Hematopoietic multipotent progenitor cell treated with erythropoietin and hydrocortisone succinate and interleukin-3 and kit ligand, for 8 days (in vitro differentiated cells): ENCODE results near the gene PSD.
"Not testable (repeated sequence)": the region's sequence is repeated elsewhere in the genome, so short reads cannot be mapped to it uniquely, and the experiment has no call there.

ENCODE experiments used
- DNase-seq: peaks from one replicate; pipeline ENCODE4 v3.0.0-alpha.2; 2015

PSD gene

DNA sequence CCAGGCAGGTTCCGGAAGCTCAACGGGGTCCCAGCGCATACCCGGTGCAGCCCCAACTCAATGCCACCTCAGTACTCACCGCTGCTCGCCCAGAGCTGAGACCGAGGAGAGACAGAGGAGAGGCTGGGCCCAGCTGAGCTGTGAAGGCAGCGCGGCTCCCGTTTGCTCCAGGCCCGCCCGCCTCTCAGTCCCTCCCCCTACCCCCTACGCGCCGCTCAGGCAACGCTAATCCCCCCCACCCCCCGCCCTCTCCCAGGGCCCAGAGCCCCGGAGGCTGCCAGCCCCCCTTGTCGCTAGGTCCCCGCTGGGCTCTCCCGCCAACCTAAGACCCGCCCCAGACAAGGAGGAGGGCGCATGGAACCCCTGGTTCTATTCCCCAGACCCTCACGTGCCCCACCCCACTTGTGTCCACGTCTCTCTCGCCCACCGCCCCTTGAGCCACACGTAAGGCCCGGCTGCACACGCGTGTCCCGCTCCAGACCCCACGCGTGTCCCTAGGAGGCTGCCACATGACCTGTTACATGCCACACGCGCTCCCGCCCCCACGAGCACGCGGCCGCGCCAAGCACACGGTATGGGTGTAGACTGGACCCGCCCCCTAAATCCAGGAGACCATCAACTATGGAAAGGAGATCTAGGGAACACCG, at the start of gene PSD:
Gene PSD (minus strand): TSS at position 164 of the 647 bp plus-strand sequence. CDS start 1,747 bp downstream, outside the sequence.
- no peak for DNase-seq

DNA sequence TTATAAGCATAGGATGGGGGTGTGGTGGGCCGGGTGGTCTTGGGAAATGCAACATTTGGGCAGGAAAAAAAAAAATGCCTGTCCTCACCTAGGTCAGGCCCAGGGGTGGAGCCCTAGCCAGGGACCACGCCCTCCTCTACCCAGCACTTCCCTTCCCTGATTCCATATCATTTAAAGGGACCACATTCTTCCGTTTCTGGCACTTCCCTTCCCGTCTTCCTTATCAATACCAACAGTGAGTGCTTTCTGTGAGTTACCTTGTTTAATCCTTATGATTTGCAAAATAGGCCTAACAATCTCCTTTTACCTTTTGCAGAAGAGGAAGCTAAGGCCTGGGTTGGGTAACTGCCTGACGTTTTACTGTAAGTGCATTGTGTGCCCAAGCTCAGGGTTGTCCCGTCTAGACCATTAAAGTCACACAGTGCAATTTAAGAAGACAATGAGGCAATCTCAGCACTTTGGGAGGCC, 49.4 kb upstream of the PSD start:
- peak; percentile 51 for DNase-seq

DNA sequence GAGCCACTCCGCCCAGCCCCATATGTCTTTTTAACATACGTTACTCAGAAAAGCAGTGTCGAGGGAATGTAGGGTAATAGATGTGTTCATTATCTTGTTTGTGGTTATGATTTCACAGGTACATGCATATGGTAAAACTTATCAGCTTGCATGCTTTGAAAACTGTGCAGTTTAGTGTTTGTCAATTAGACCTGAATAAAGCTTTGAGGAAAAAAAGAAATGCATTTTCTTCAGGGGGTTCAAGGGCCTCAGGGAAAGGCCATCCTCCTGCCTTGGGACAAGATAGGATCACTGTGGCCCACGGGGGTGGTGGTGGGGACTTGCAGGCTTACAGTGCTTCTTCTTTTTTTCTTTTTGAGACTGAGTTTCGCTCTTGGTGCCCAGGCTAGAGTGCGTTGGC, 48.7 kb upstream of the PSD start:
- no peak for DNase-seq

DNA sequence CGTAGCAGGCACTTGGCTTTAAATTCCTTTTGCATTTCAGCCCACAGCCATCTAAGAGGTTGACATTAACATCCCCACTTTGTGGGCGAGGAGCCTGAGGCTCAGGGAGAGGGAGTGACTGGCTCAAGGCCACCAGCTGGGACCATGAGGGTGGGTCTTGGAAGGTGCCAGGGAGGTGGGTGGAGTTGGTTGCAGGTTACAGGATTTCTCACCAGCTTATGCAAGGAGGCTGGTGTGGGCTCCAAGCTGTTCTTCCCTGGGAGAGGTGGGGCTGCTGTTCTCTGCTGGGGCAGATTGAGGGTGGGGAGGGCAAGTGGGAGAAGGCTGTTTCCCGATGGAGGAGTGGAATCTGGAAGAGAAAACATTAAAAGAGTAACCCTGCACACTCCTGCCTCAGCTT, 46.9 kb upstream of the PSD start:
- DNase-seq: no peak

DNA sequence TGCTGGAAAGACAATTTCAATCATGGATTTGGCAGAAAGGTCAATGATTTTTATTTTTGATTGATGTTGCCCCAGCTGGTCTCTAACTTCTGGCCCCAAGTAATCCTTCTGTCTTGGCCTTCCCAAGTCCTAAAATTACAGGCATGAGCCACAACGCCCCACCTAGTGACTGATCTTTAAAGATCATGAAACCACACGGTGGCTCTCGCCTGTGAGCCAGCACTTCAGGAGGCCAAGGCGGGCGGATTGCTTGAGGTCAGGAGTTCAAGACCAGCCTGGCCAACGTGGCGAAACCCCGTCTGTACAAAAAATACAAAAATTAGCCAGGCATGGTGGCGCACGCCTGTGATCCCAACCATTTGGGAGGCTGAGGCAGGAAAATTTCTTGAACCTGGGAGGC, 45.4 kb upstream of the PSD start:
- DNase-seq: no peak

DNA sequence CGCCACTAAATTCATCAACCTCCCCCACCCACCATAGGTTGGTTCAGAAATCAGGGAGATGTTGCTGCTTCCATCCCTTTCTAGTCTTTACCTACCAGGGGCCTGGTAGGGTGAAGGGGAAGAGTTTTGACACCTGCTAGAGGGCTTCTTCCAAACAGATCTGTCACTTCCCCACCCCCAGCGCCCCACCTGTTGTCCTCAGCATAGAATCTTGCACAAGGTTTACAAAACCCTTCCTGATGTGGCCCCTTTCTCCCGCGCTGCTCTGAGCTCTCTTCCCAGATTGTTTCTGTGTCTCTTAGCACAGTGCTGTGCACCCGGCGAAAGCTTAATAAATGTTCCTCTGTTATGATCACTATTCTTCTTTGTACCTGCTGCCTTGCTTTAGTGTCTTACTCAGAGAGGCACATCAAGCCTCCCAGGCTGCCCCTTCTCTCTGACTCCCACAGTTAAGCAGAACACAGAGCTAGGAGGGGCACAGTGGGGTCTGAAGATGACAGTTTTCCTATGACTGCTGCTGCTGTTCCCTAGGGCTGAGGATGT, 44.0 kb upstream of the PSD start:
- DNase-seq: no peak

DNA sequence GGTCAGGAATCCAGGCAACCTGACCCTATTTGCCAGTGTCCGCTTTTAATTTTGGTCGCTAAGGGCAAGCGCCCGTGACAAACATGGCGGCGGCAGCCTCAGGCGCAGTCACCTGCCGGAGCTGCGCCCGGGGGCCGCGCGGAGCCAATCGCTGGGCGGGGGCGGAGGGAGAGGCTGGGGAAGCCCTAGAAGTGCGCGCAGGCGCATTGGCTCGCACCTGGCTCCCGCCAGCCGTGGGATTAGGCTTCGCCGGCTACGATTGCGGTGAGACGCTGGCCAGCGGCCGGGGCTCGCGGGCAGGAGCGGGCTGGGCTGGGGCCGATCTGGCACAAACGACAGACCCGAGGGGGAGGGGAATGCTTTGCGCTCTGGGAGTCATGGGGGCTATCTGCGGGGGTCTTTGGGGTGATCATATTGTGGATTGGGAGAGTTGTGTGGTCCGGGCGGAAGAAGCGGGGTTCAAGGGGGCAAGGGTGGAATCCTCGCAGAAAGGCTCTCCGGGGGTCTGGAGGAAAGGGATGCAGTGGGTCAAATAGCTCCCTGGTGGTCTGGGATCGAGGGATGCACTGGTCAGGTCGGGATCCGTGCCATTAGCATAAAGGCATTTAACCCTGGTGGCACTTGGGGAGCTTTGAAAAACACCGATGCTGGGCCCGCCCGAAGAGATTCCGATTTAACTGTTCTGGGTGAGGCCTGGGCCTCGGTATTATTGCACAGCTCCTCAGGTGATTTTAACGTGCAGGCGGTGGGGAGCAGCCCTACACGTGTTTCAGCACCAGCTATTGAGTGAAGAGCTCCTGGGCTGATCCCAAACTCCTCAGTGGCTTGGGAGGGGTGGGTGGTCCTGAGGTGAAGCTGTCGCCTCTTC, 42.8 kb upstream of the PSD start:
- DNase-seq: peak; percentile 92

DNA sequence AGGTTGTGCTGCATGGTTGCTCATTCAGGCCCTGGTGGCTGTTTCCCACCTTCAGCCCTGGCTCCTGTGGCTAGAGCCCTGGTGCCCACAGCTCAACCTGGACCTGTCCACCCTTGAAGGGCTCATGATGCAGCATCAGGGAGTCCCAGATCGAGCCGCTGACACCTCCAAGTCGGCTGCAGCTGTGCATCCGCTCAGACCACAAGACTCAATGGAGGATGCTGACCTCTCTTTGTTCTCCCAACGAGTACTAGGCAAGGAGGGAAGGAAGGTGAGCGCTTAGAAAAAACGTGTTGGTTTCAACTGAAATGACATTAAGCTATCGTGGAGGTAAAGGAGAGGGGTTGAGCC, 42.2 kb upstream of the PSD start:
- DNase-seq: no peak

DNA sequence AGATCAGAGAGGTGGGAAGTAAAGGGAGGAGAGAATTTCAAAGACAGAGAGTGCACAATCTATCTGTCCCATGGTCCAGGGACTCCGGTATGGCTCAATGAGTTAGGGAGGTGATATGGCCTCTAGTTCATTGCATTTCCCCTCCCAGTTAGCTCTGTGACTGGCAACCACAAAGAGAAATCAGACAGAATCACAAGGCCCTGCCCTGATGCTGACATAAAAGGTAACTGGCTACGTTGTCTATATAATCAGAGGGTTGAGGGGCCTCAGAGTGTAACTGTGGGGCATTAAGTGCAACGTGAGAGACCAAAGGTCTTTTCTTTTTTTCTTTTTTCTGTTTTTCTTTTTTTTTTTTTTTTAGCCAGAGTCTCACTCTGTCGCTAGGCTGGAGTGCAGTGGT, 40.1 kb upstream of the PSD start:
- DNase-seq: no peak

DNA sequence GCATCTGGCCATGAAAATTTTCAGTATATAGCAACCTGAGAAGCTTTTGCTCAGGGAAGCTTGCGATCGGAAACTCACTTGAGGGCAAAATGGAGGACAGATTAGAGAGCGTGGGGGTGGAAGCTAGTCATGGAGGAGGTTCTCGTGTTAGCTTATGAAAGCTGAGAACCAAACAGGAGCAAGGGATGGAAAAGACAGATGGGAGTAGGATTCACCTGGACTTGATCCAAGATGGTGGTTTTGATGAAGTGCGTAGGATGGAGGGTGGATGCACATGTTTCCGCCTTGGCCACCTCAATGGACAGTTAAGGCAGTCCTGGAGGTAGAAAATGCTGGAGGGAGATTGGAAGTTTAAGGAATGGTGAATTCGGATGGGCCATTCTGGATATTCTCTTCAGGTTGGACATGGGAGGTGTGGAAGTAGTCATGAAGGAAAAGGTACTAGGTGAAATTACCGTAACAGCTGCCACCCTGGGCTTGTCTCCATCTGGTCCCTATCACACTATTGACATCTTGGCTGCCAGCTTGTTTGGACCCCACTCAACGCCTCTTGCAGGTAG, 39.1 kb upstream of the PSD start:
- DNase-seq: no peak

DNA sequence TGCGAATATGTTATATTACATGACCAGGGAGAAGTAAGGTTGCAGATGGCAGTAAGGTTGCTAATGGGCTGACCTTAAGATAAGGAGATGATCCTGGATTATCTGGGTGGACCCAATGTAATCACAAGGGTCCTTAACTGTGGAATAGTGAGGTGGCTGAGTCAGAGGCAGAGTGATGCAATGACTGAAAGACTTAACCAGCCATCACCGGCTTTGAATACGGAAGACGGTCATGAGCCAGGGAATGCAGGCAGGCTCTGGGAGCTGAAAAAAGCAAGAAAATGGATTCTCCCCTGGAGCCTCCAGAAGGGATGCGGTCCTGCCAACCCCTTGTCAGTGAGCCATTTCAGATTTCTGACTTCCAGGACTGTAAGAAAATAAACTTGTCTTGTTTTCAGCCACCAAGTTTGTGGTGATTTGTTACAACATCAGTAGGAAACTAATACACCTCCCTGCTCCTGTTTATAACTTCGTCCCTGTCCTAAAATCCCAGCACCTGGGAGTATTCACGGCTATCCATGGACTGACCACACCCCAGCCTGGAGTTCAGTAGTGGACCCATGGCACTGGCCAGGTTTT, 37.4 kb upstream of the PSD start:
- DNase-seq: no peak

DNA sequence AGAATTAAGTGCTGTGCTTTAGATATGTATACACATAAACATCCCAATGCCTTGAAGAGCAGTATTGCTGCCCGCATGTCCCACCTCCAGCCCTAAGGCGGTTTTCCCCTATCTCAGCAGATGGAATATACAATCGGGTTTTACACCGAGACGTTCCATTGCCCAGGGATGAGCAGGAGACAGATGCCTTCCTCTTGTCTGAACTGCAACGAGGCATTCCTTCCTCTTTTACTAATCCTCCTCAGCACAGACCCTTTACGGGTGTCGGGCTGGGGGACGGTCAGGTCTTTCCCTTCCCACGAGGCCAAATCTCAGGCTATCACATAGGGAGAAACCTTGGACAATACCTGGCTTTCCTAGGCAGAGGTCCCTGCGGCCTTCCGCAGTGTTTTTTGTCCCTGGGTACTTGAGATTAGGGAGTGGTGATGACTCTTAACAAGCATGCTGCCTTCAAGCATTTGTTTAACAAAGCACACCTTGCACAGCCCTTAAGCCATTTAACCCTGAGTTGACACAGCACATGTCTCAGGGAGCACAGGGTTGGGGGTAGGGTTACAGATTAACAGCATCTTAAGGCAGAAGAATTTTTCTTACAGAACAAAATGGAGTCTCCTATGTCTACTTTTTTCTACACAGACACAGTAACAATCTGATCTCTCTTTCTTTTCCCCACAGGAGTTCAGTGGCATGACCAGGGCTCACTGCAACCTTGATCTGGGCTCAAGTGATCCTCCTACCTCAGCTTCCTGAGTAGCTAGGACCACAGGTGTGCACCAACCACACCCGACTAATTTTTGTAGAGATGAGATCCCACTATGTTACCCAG, 36.3 kb upstream of the PSD start:
- not testable (repeated sequence) for DNase-seq

DNA sequence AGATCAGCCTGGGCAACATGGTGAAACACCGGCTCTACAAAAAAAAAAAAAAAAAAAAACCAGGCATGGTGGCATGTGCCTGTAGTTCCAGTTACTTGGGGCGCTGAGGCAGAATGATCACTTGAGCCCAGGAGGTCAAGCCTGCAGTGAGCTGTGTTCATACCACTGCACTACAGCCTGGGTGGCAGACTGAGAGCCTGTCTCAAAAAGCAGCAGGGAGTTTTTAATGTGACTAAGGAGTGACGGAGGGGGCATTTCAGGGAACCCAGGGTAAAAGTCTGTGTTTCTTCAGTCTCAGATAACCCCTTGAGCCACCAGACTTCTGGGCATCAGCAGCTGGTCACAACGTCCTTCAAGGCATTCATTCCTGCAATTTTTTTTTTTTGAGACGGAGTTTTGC, 34.9 kb upstream of the PSD start:
- DNase-seq: no peak

DNA sequence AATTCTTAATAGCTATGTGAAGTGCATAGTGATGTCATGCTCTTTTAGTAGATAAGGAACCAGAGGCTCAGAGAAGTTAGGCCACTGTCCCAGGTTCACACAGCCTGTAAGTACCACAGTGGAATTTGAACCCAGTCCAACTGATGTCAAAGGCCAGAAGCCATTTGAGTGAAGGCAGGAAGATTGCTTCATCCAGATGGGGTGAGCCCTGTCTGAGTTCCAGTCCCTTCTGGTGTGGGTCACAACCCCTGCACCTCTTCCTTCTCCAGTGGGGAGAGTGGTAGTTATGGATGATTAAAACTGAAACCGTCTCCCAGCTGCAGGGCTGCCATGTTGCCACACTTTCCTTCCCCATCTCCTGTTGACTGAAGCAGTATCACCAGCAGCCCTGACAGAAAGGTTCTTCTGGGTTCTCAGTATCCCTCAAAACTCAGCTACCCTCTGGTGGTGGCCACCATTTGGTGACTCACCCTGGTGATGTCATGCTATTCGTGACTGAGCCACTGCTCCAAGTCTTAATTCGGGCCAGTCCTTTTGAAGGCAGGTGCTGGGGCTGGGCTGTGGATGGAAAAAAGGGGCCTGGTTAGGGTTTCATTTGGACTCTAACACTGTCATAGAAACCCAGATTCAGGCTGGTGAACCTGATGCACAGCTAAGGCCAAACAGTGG, 34.2 kb upstream of the PSD start:
- peak; percentile 41 for DNase-seq

DNA sequence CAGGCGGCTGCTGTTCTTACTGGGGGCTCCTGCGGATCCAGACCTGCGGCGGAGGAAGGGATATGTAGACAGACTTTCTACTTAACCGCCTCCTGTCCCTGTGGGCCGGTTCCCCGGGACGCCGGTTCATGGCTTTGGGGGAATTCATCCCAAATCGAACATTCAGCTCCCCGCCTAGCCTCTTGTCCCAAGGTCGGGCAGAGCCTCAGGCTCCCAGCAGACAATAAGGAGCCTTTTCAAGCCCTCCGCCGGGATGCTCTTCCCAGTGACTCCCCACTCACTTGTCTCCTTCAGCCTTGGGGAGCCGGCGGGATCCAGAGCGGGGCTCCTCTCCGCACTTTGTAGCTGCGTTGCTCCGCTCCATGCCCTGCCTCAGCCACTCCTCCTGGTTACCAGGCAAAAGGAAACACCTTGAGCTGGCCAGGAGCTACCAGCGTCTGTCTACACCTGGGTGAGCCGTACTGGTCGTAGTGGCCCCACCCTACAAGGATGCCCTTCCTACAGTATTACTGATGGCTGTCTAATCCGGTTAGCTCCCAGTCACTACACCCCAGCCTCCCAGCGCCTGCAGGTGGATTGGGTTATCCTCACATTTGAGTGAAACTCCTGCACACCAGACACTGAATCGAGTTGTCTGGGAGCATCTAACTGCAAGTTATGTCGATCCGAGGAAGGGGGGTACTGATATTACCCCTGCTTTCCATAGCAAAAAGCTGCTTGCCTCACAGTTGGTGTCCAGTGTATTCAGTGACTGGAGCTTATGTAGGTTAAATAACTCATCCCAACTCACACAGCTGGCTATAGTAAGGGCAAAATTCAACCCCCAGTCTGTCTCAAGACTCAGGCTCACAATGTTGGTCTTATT, 32.8 kb upstream of the PSD start, which contains the start of gene C10orf95:
Gene C10orf95 (minus strand): TSS at position 439 of the 865 bp plus-strand sequence. CDS start 450 bp downstream, outside the sequence.
- no peak for DNase-seq

DNA sequence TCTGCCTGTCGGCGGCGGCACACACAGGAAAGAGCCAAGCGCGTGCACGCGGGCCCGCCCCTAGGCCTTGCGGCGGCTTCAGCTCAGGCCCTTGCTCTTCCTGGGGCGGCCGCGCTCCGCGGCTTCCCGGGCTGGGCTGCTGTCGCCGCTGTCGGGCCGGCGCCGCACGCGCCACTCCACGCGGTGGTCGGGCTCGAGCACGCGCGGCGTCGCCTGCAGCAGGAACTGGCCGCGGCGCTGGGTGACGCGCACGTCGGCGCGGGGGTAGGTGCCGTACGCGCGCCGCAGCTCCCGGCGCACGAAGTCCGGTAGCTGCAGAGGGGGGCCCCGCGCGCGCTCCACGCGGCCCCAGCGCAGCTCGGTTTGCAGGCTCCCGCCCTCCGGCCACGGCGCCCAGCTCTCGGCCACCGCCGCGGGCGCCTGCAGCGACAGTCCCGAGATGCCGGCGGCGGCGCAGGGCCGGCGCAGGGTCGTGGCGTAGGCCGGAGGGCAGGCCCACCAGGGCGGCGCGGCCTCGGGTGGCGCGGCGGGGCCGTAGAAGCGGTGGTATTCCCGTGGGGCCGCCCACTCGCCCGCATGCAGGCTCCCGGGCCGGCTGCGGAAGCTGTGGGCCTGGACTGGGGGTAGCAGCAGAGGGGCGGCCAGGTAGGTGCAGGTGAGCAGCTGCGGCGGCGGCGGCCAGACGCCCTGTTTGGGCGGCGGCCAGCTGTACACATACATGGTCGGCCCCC, 32.0 kb upstream of the PSD start:
- peak; percentile 85 for DNase-seq

DNA sequence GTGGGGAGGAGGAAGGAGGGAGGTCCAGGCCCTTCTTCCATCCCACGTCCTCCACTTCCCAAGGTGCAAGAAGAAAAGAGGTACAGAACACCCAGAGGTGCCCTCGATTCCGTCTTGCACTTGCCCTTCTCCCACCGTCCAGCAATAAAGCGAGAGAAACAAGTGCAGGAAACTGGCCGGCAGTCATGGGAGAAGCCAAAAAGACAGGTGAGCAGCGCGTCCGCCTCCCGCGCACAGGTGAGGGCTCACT, 31.5 kb upstream of the PSD start:
- no peak for DNase-seq

DNA sequence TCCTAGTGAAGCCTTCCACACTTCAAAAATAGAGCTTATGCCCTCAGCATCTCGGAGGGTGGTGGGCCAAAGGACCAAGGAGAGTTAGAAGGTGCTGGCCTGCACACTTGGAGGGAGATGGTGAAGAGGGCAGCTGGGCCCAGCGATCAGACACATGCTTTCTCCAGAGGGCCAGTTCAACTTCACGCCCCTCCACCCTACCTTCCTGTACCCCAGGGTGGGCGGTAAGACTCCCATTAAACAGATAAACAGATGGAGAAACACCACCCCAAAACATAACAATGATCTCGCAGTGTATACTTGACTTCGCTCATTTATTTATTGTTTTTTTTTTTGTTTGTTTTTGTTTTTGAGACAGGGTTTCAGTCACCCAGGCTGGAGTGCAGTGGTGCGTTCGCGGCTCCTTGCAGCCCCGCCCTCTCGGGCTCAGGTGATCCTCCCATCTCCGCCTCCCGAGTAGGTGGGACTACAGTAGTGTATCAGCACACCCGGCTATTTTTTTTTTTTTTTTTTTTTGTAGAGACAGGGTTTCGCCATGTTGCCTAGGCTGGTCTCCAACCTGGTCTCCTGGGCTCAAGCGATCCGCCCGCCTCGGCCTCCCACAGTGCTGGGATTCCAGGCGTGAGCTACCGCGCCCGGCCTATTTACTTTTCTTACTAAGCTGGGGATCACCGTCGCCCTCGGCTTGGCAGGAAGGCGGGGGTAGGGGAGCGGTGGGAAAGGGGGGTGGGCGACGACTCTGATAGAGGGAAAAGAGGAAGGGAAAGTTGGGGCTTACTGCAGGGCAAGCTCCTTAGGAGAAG, 30.9 kb upstream of the PSD start:
- DNase-seq: peak; percentile 93

DNA sequence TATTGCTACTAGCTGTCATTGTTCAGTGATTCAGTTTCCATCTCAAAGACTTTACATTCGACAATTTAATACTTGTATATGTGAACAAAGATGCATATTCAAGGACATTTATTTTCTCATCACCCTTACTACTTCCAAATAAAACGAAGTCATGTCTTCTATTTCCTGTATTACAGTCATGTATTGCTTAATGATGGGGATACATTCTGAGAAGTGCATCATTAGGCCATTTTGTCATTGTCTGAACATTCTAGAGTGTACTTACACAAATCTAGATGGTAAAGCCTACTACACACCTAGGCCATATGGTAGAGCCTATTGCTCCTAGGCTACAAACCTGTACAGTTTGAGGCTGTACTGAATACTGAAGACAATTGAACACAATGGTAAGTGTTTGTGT, 26.3 kb upstream of the PSD start:
- DNase-seq: peak; percentile 0

DNA sequence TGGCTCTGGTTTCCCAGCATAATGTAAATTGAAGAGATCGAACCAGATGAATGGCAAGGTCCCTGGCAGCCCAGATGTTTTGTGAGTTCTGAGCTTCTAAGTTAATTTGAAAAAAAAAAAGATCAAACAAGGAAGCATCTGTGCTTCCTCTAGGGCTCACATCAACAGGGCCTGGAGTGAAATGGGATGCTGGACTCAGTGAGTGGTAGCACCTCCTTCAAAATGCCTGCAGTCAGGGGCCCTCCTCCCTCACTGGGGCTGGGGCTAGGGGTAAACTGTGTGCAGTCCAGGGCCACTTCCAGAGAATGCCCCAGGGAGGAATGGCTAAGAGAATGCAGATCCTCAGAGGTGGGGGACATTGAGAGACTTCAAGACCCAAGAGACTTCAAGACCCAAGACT, 19.8 kb upstream of the PSD start:
- DNase-seq: no peak
